SKM-1 treated with dmso at 0.1 percent for 144 hours (cell line): ENCODE results near the gene CKB.
"Not testable (repeated sequence)": the region's sequence is repeated elsewhere in the genome, so short reads cannot be mapped to it uniquely, and the experiment has no call there.

Source experiments
- DNase-seq: peaks from one replicate; lab custom pipeline; 2025; ENCODE audit not compliant: unreplicated experiment; lab: John Stamatoyannopoulos, UW

Gene CKB

GRCh38 chr14:103528146-103528586, 5.5 kb upstream of the CKB start:
- no peak for DNase-seq

DNA sequence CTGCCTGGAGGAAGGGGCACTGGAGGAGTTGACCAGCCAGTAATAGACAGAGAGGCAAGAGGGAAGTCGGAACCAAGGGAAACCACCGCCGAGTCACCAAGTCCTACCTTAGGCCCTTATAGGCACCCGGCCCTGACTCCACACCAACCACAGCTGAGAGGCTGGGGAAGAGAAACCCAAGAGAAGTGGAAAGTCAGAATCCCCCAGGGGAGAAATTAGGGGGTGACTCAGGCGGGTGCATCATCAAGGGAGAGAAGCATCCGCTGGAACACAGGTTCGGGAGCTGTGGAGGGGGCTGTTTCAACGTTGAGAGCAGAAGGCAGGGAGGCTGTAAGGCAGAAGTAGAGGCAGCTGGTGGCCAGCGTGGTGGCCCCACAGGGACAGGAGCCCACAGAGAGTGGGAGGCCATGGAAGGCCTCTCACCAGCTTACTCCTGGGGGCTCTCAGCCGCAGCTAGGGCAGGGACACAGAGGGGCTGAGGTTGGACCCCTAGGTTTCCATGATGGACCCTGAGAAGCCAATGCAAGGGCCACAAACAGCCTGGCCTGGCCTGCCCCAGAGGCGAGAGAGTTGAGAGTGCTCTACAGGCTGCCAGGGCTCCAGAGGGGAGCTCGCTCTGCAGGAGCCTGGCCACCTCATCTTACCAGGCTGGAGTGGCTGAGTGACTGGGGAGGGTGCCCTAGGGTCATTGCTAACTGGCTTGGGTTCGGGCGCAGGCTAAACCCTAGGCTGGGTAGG, 4.9 kb upstream of the CKB start:
- no peak for DNase-seq

DNA sequence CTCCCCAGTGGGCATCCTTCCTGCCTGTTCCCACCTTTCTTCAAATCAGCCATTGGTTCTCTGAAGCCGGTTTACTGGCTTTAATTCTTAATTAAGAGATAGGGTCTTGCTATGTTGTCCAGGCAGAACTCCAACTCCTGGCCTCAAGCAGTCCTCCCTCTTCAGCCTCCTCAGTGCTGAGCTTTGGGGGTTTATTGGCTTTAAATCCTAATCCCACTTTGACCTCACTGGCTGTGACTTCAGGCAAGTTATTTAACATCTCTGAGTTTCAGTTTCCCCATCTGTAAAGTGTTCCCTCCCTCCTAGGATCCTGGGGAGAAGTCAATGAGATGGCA, 4.3 kb upstream of the CKB start:
- DNase-seq, result no peak

GRCh38 chr14:103526247-103526913, 3.8 kb upstream of the CKB start:
- peak; percentile 30 for DNase-seq

DNA sequence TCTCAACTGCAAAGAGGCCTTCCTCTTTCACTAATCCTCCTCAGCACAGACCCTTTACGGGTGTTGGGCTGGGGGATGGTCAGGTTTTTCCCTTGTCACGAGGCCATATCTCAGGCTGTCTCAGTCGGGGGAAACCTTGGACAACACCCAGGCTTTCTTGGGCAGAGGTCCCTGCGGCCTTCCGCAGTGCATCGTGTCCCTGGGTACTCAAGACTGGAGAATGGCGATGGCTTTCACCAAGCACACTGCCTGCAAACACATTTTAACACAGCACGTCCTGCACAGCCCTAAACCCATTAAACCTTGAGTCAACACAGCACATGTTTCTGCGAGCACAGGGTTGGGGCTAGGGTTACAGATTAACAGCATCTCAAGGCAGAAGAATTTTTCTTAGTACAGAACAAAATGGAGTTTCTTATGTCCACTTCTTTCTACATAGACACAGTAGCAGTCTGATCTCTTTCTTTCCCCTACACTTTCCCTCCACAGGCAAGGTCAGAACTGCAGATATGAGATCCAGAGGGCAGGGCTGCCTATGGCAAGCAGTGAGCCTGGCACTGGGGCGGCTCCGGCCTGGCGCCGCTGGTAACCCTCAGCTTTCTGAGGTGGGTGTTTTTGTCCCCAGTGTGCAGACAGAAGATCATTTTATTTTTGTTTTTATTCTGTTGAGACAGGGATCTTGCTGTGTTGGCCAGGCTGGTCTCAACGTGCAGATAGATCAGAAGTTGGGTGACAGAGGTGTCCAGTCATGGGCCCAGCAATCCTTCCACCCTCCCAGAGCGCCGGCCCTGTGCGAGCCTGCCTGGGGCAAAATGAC, 3.0 kb upstream of the CKB start:
- not testable (repeated sequence) for DNase-seq

- DNase-seq, result no peak
Observed at GRCh38 chr14:103524002-103524935, 1.6 kb upstream of the CKB start.

- DNase-seq, result no peak
Observed at GRCh38 chr14:103523575-103523954, 935 bp upstream of the CKB start.

DNA sequence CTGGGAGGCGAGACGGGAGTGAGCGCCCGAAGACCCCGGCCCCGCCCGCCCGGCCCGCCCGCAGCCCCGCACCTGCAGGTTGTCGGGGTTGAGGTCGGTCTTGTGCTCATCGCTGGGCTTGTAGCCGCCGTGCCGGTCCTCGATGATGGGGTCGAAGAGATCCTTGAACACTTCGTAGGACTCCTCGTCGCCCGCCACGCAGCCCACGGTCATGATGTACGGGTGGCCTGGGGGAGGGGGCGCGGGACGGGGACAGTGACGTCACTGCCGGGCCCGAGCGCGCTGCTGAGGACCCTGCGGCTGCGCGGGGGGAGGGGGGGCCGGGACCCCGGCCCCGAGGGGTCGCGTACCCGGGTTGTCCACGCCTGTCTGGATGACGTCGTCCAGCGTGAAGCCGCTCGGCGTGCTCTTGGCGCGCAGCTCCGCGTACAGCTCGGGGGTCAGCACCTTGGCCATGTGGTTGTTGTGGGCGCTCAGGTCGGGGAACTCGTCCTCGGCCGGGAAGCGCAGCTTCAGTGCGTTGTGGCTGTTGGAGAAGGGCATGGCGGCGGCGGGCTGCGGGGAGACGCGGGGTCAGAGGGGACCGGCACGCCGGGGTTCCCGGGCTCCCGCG, 573 bp downstream of the CKB start:
- DNase-seq, result no peak

DNA sequence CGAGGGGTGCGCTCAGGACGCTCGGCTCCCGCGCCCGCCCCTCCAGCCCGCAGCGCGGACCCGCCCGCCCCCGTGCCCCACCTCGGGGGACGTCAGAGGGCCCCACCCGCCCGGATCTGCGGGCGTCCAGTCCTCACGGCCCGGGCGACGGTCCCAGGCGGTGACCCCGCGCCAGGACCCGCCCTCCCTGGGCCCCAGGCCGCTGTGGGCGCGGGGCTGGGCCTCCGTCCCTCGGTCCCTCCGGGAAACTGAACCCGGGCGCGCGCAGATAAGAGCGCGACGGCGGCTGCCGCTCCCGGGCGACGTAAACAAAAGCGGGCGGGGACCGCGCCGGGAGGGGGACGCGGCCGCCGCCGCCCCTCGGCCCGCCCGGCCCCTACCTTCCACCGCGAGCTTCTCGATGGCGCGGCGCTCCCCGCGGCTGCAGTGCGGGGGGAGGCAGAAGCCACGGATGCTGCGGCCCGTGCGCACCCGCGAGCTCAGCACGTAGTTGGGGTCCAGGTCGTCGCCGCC, 1.1 kb downstream of the CKB start:
- no peak for DNase-seq

DNA sequence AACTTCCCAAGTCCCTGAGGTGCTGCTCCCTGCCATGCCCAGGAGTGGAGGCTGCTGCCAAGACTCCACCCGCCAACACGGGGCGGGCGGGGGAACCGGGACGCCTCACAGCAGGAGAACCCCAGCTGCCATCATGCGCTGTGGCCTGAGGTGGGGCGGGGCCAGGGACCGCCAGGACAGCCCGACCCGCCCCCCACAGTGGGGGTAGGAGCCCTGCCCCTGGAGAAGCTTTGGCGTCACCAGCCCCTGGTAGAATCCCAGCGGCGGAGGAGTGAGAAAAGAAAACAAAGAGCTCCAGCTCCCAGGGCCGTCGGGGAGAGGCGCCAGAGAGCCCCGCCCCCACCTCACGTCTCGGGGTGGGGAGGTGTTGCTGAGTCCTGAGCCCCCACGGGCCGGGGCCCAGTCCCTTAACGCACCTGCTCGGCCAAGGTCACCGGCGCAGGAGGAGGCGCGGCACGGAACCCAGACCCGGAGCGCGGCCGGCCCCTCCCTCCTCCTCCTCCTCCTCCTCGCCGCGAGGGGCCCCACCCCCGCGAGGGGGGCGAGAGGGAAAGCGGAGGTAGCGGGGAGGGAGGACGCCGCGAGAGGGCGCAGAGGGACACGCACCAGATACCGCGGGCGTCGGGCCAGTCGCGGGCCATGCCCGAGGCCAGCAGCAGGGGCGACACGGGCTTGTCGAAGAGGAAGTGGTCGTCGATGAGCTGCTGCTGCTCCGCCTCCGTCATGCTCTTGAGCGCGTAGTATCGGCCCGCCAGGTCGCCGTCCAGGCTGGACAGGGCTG, 1.8 kb downstream of the CKB start:
- DNase-seq, result no peak

- no peak for DNase-seq
Observed at GRCh38 chr14:103520269-103520656, 2.4 kb downstream of the CKB start.

- DNase-seq, result no peak
Observed at GRCh38 chr14:103519837-103520212, 2.8 kb downstream of the CKB start.

DNA sequence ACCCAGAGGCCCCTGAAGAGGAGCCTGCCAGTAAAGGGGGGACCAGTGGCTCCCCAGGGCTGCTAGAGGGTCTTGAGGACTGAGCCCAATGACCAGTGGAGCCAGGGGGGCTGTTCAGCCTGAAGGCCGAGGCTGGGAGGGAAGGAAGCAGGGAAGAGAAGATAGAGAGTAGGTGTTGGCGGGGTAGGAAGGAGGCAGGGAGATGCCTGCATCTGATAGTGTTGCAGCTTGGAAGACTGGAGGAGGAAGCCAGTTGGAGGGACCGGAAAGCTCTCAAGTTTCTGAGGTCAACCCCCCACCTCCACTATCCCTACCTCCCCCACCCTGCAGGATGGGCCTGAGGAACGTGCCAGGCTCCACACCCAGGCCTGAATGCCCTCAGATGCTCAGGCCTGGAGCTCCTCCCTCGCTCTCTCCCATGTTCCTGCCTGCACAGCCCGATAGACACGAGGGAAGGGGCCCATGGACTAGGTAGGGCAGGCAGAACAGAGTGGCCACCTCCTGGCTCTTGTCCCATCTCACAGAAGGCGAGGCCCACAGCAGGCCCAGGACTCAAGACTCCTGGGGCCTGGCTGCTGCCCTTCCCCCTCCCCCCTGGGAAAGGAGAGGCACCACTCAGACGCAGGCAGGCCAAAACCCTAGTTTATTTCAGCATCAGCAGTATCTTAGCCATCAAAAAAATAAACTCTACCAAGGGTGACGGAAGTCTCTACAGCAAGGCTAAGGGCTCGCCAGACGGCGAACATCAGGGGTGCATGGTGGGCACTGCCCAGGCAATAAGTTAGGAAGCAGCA, 3.4 kb downstream of the CKB start:
- DNase-seq, result no peak

- no peak for DNase-seq
Observed at GRCh38 chr14:103518422-103519042, 4.1 kb downstream of the CKB start.

DNA sequence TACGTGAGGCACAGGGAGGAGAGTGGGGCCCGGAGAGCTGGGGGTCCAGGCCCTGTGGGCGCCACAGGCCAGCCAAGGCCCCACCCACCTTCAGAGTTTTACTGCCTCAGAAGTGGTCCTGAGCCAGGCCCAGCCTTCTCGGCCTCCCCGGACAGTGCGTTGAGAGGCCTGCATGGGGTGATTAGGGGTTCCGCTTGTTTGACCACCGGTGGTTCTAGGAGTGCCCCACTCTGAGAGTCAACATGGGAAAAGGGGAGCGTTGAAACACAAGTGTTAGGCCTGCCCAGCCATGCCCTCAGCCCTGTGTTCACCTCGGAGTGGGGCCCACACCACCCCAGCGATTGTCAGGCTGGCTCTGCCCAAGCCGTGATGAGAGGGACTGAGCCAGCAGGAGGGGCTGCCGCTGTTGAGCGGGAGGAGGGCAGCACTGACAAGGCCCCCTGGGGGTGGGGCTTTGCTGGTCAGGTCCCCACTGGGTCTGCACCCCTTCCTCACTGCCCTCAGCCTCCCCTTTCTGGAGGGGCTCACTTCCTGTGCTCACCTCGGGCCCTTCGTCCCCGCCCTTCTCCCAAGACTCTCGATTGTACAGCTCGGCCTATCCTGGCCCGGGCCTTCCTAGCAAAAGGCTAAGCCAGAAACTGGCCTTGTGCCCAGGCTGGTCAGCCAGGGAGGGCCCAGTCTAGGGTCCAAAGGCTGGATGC, 4.8 kb downstream of the CKB start:
- no peak for DNase-seq

DNA sequence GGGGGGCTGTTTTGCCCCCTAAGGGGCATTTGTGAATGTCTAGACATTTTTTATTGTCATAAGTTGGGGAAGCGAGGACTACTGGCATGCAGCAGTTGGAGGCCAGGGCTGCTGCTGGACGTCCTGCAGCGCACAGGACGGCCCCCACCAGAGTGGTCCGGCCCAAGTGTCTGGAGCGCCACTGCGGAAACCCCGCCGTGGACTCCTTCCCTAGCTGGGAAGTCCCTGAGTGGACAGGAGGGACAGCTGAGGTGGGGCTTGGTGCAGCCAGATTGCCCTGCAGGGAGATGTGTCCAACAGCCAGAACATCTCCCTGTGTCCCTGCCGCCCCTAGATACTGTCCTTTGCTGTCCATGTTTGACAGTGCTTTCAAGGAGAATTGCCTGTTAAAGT, 5.5 kb downstream of the CKB start:
- no peak for DNase-seq

DNA sequence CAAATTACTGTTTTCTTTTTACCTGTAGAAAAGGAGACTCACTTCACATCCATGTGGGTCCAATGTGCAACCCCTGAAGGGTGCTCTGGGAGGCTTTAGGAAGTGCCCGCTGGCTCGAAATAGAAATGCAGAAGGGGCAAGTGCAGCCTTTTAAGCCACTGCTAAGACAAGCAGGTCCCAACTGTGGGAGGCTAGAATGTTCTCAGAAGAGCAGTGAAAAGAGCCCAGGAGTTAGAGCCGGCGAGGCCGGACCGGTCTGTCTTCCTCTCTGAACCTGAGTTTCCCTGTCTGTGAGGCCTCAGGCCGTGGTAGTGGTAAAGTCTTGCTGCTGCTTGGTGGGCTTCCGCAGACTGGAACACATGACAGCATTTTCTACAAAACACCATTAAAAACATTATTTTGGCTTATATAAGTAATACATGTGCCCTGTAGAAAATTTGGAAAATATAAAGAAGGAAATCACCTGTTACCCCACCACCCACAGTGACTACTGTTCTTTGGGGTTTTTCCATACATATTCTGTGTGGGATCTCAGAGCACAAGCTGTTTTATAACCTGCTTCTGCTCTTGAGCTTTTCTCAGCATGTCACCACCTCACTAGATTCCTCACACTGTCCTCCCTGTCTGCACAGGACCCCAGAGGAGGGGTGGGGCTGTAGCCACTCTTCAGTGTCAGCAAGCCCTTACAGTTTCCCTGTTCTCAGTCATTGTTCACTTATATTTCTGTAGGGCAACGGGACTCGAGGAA, 6.0 kb downstream of the CKB start:
- no peak for DNase-seq
